MM.1S (cell line): ENCODE results near the gene NDUFAF5.

Experiments used
- DNase-seq: peaks from one replicate; pipeline ENCODE4 v3.0.0-alpha.2; 2015
- H2AFZ ChIP-seq: fragments of 300-600 bp; sonication (generic); 2 replicates; pipeline ENCODE4 v1.6.0; 2016; ENCODE audit warnings: antibody characterized with exemption, low read length
- H3F3A ChIP-seq: fragments of 300-600 bp; sonication (generic); 2 replicates; pipeline ENCODE4 v1.6.1; 2016; ENCODE audit warnings: mild to moderate bottlenecking, antibody characterized with exemption, low read length, moderate library complexity, mixed read lengths; ENCODE audit not compliant: insufficient read depth
- H3K27ac ChIP-seq: fragments of 300-600 bp; sonication (generic); 2 replicates; pipeline ENCODE4 v1.5.1; 2016; ENCODE audit warnings: mild to moderate bottlenecking, low read length
- H3K27me3 ChIP-seq: fragments of 300-600 bp; sonication (generic); replicated peaks from 2 replicates; pipeline ENCODE4 v1.6.0; 2016; ENCODE audit warnings: low read length; ENCODE audit not compliant: insufficient read depth
- H3K36me3 ChIP-seq: fragments of 300-600 bp; sonication (generic); replicated peaks from 2 replicates; pipeline ENCODE4 v1.6.1; 2016; ENCODE audit warnings: mild to moderate bottlenecking, low read length, mixed read lengths; ENCODE audit not compliant: insufficient read depth
- H3K4me1 ChIP-seq: fragments of 300-600 bp; sonication (generic); 2 replicates; pipeline ENCODE4 v1.6.1; 2016; ENCODE audit warnings: low read length, mixed read lengths
- H3K4me2 ChIP-seq: fragments of 300-600 bp; sonication (generic); 2 replicates; pipeline ENCODE4 v1.6.0; 2016; ENCODE audit warnings: low read depth, low read length
- H3K4me3 ChIP-seq: fragments of 300-600 bp; sonication (generic); 2 replicates; pipeline ENCODE4 v1.5.1; 2016; ENCODE audit warnings: low read length, mixed read lengths
- H3K79me2 ChIP-seq: fragments of 300-600 bp; sonication (generic); 2 replicates; pipeline ENCODE4 v1.6.1; 2016; ENCODE audit warnings: mixed run types, low read length, mixed read lengths
- H3K9ac ChIP-seq: fragments of 300-600 bp; sonication (generic); 2 replicates; pipeline ENCODE4 v1.6.1; 2016; ENCODE audit warnings: low read length, mixed read lengths
- H3K9me2 ChIP-seq: fragments of 300-600 bp; sonication (generic); replicated peaks from 2 replicates; pipeline ENCODE4 v1.6.1; 2016; ENCODE audit warnings: mild to moderate bottlenecking, low read length, mixed read lengths; ENCODE audit not compliant: insufficient read depth
- H3K9me3 ChIP-seq: fragments of 300-600 bp; sonication (generic); replicated peaks from 2 replicates; pipeline ENCODE4 v1.6.1; 2016; ENCODE audit warnings: mild to moderate bottlenecking, low read length, mixed read lengths; ENCODE audit not compliant: insufficient read depth
- H4K20me1 ChIP-seq: fragments of 300-600 bp; sonication (generic); 2 replicates; pipeline ENCODE4 v1.6.1; 2016; ENCODE audit warnings: mild to moderate bottlenecking, low read length, moderate library complexity, mixed read lengths; ENCODE audit not compliant: insufficient read depth
- CTCF ChIP-seq: fragments of 300-600 bp; sonication (generic); IDR thresholded peaks from 2 replicates; pipeline ENCODE4 v1.5.1; 2016; ENCODE audit warnings: antibody characterized with exemption, low read length, mixed read lengths
- EZH2 ChIP-seq: fragments of 300-600 bp; sonication (generic); optimal IDR thresholded peaks from 2 replicates; pipeline ENCODE3; 2017; ENCODE audit warnings: low read depth, mild to moderate bottlenecking, antibody characterized with exemption, low read length, mixed read lengths
- EZH2phosphoT487 ChIP-seq: fragments of 300-600 bp; sonication (generic); IDR thresholded peaks from 2 replicates; pipeline ENCODE4 v1.6.1; 2018; ENCODE audit warnings: antibody characterized with exemption, low read length

The NDUFAF5 gene

GRCh38 chr20:13863244-13863643 is 78.4 kb downstream of the NDUFAF5 start:
- TF ChIP-seq CTCF (no peak), EZH2phosphoT487 (no peak), EZH2 (no peak)
- H3K27me3 ChIP-seq, result no peaks in the 10 kb centered on the region
- no peaks in the 10 kb centered on the region for H3K79me2 ChIP-seq
- no peaks in the 10 kb centered on the region for H4K20me1 ChIP-seq
- no peak overlapping the region for H3K4me3 ChIP-seq
- no peak for DNase-seq
- no peaks in the 10 kb centered on the region for H3K36me3 ChIP-seq
- no peak overlapping the region for H3K4me2 ChIP-seq
- H3K9me3 ChIP-seq, result no peaks in the 10 kb centered on the region
- no peaks in the 10 kb centered on the region for H3F3A ChIP-seq
- no peak overlapping the region for H3K27ac ChIP-seq
- no peaks in the 10 kb centered on the region for H3K9me2 ChIP-seq
- H3K9ac ChIP-seq, result no peak overlapping the region
- H2AFZ ChIP-seq, result no peak overlapping the region
- no peaks in the 10 kb centered on the region for H3K4me1 ChIP-seq

- Histone ChIP-seq H3K9me3 (no peaks in the 10 kb centered on the region), H3K79me2 (no peaks in the 10 kb centered on the region)
Measured at GRCh38 chr20:13865156-13865555, 80.3 kb downstream of the NDUFAF5 start.

GRCh38 chr20:13865791-13866351 is 81.0 kb downstream of the NDUFAF5 start:
- H3K4me1 ChIP-seq, result no peaks in the 10 kb centered on the region
- H3K27ac ChIP-seq, result no peak overlapping the region
- H3K79me2 ChIP-seq, result no peaks in the 10 kb centered on the region
- no peak overlapping the region for H3K4me2 ChIP-seq
- H3K36me3 ChIP-seq, result no peaks in the 10 kb centered on the region
- no peak for TF ChIP-seq CTCF
- no peak for TF ChIP-seq EZH2
- no peak for TF ChIP-seq EZH2phosphoT487
- H2AFZ ChIP-seq, result no peak overlapping the region
- no peaks in the 10 kb centered on the region for H3F3A ChIP-seq
- DNase-seq, result no peak
- H3K9ac ChIP-seq, result no peak overlapping the region
- H3K9me2 ChIP-seq, result no peaks in the 10 kb centered on the region
- no peaks in the 10 kb centered on the region for H3K9me3 ChIP-seq
- H3K4me3 ChIP-seq, result no peak overlapping the region
- no peaks in the 10 kb centered on the region for H3K27me3 ChIP-seq
- H4K20me1 ChIP-seq, result no peaks in the 10 kb centered on the region

More at GRCh38 chr20:13865156-13865555, 80.3 kb downstream of the NDUFAF5 start:
- no peak for DNase-seq
- Histone ChIP-seq H3K9me2 (no peaks in the 10 kb centered on the region), H3K4me1 (no peaks in the 10 kb centered on the region), H2AFZ (no peak overlapping the region), H4K20me1 (no peaks in the 10 kb centered on the region), H3K27me3 (no peaks in the 10 kb centered on the region), H3K4me3 (no peak overlapping the region), H3K4me2 (no peak overlapping the region), H3K27ac (no peak overlapping the region), H3K9ac (no peak overlapping the region), H3K36me3 (no peaks in the 10 kb centered on the region), H3F3A (no peaks in the 10 kb centered on the region)
- TF ChIP-seq CTCF (no peak), EZH2 (no peak), EZH2phosphoT487 (no peak)
